Measurements from ENCODE around the gene TYW1B.
"Not testable (repeated sequence)": the region's sequence is repeated elsewhere in the genome, so short reads cannot be mapped to it uniquely, and the experiment has no call there.

The TYW1B gene

DNA sequence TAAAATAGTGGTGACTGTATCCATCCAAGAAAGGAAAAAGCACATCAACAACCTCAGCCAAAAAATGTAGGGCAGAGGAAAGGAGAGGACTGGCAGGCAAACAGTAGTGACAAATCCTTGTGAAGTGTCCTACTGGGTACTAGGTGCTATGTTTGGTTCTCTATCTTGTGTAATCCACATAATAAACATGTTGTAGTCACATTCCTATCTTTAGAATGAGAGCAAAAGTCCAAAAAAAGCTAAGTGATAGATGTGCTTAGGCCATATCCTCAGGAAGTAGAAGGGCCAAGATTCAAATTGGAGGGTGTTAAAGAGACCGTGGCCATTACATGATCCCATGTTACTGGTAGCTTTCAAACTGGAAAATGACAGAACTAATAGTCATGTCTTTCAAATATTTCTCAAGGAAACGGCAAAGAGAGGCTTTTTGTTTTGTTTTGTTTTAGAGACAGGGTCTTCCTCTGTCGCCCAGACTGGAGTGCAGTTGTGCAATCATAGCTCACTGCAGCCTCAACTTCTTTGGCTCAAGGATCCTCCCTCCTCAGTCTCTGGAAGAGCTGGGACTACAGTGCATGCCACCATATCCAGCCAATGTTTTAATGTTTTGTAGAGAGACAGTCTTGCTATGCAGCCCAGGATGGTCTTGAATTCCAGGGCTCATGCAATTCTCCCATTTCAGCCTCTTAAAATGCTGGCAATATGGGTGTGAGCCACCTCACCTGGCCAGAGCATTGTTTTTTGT lies 244.2 kb downstream of the TYW1B start:
- not testable (repeated sequence) for H3K4me3 ChIP-seq (ENCODE audit: low read depth, low read length); H3K9ac ChIP-seq (ENCODE audit: low read depth, low read length); H3K36me3 ChIP-seq (ENCODE audit: control insufficient read depth, insufficient read depth, low read length); H3K4me1 ChIP-seq (ENCODE audit: control insufficient read depth, insufficient read depth, low read length); H3K9me3 ChIP-seq (ENCODE audit: control insufficient read depth, insufficient read depth, low read length); H3K27ac ChIP-seq (ENCODE audit: low read depth, low read length); H3K27me3 ChIP-seq (ENCODE audit: control insufficient read depth, insufficient read depth, low read length)

DNA sequence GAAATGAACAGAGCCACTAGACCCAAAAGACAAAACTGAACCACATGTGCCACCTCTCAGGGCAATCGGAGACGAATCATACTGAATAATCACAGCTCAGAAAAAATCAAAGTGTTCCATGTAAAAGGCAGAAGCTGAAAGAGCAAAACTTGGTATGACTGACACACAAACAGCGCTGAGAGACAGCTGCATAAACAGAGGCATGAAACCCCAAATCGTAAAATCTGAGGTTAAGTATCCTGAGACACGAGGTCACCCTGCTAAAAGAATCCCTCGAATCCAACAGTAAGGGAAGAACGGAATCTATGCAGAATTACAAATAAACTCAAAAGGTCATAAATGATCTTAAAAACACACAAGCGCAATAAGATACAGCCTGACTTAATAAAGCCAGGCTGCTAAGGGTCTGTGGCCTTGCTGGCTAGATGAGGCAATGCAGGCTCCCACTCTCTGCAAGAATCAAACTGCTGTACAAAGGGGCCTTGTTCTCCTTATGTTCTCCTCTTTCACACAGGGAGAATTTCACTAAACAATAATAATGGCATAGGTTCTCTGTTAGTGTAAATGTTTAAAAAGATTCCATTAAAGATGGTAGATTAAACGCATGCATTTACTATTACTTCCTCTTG lies 247.7 kb downstream of the TYW1B start:
- H3K4me1 ChIP-seq (ENCODE audit: control insufficient read depth, insufficient read depth, low read length); H3K36me3 ChIP-seq (ENCODE audit: control insufficient read depth, insufficient read depth, low read length); H3K27me3 ChIP-seq (ENCODE audit: control insufficient read depth, insufficient read depth, low read length); H3K4me3 ChIP-seq (ENCODE audit: low read depth, low read length); H3K27ac ChIP-seq (ENCODE audit: low read depth, low read length); H3K9ac ChIP-seq (ENCODE audit: low read depth, low read length); H3K9me3 ChIP-seq (ENCODE audit: control insufficient read depth, insufficient read depth, low read length): not testable (repeated sequence)

DNA sequence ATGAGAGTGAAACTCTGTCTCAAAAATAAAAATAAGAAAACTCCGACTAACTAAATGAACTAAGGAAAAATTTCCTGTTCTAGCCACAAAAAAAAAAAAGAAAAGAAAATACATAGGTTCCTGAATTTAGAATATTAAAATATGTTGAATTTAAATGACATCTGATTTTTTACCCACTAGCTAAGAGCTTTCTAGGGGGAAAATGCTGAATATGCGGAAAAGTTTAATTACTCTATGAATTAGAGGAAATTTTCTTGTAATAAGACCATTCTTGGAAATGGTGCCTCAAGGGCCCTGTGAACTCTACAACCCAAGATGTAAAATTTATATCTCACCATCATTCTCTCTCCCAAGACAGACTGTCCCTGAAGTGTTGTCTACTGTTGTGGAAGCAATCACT lies 250.9 kb downstream of the TYW1B start:
- no peaks in the 10 kb centered on the region for H3K36me3 ChIP-seq (ENCODE audit: control insufficient read depth, insufficient read depth, low read length)
- H3K9me3 ChIP-seq (ENCODE audit: control insufficient read depth, insufficient read depth, low read length) = no peaks in the 10 kb centered on the region
- no peak overlapping the region for H3K27ac ChIP-seq (ENCODE audit: low read depth, low read length)
- no peak overlapping the region for H3K9ac ChIP-seq (ENCODE audit: low read depth, low read length)
- H3K27me3 ChIP-seq (ENCODE audit: control insufficient read depth, insufficient read depth, low read length) = no peaks in the 10 kb centered on the region
- H3K4me3 ChIP-seq (ENCODE audit: low read depth, low read length) = no peak overlapping the region
- H3K4me1 ChIP-seq (ENCODE audit: control insufficient read depth, insufficient read depth, low read length) = no peaks in the 10 kb centered on the region

DNA sequence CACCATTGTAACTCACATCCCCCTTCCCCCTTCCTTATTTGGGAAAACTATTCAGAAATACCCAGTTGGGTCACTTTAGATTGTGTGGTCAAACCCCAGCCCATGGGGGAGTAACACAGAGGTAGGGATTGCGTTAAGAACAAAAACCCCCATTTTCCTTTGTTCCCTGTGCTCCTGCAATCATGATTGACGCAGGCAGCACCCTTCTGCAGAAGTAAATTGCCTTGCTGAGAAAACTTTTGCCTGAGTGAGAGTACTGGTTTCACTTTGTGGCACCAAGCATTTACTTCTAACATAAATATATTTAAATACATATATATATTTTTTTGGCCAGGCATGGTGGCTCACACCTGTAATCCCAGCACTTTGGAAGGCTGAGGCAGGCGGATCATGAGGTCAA lies 266.0 kb downstream of the TYW1B start:
- not testable (repeated sequence) for H3K27me3 ChIP-seq (ENCODE audit: control insufficient read depth, insufficient read depth, low read length); H3K4me1 ChIP-seq (ENCODE audit: control insufficient read depth, insufficient read depth, low read length); H3K27ac ChIP-seq (ENCODE audit: low read depth, low read length); H3K36me3 ChIP-seq (ENCODE audit: control insufficient read depth, insufficient read depth, low read length); H3K9ac ChIP-seq (ENCODE audit: low read depth, low read length); H3K4me3 ChIP-seq (ENCODE audit: low read depth, low read length)
- peaks cover 12% of the 10 kb centered on the region for H3K9me3 ChIP-seq (ENCODE audit: control insufficient read depth, insufficient read depth, low read length)

DNA sequence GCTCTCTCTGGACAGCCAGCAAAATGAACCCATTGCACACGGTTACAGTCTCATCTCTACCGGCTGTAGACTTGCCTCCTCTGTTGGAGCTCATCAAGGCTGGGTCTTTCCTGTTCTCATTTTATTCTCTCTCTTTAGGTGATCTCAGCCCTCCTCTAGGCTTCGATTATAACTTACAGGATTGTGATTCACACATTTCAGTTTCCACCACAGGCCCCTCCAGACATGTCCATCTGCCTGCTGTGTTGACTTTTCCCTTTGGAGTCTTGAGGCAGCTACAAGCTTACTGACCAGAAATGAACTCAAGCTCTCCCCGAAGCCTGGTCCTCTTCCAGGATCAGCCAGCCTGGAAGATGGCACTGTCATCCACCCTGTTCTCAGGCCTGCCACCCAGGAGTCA lies 268.5 kb downstream of the TYW1B start:
- H3K9ac ChIP-seq (ENCODE audit: low read depth, low read length); H3K4me3 ChIP-seq (ENCODE audit: low read depth, low read length); H3K4me1 ChIP-seq (ENCODE audit: control insufficient read depth, insufficient read depth, low read length); H3K36me3 ChIP-seq (ENCODE audit: control insufficient read depth, insufficient read depth, low read length); H3K27me3 ChIP-seq (ENCODE audit: control insufficient read depth, insufficient read depth, low read length); H3K27ac ChIP-seq (ENCODE audit: low read depth, low read length): not testable (repeated sequence)
- peaks cover 12% of the 10 kb centered on the region for H3K9me3 ChIP-seq (ENCODE audit: control insufficient read depth, insufficient read depth, low read length)

DNA sequence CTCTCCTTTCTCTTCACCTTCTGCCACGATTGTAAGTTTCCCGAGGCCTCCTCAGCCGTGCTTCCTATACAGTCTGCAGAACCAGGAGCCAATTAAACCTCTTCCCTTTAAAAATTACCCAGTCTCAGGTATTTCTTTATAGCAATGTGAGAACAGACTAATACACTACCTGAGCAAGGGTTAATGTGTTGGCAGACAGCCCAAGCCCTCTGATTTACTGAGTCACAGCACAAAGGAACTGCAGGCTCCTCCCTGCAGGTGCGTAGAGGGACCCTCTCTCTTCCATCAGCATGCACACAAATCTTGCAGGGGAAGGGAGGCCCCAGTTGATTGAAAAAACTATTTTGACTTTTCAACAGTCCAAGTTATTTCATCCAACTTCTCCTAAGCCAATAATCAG lies 271.3 kb downstream of the TYW1B start:
- H3K4me1 ChIP-seq (ENCODE audit: control insufficient read depth, insufficient read depth, low read length); H3K27me3 ChIP-seq (ENCODE audit: control insufficient read depth, insufficient read depth, low read length); H3K9me3 ChIP-seq (ENCODE audit: control insufficient read depth, insufficient read depth, low read length); H3K9ac ChIP-seq (ENCODE audit: low read depth, low read length); H3K4me3 ChIP-seq (ENCODE audit: low read depth, low read length); H3K36me3 ChIP-seq (ENCODE audit: control insufficient read depth, insufficient read depth, low read length); H3K27ac ChIP-seq (ENCODE audit: low read depth, low read length): not testable (repeated sequence)

DNA sequence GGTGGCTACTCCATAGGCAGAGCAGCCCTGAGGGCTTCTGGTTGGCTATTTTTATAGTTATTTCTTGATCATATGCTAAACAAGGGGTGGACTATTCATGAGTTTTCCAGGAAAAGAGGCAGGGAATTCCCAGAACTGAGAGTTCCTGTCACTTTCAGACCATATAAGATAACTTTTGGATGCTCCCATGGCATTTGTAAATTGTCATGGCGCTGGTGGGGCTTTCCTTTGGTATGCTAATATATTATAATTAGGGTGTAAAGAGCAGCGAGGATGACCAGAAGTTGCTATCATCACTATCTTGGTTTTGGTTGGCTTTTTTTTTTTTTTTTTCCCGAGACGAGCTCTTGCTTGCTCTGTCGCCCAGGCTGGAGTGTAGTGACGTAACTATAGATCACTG lies 272.8 kb downstream of the TYW1B start:
- H3K4me3 ChIP-seq (ENCODE audit: low read depth, low read length); H3K9ac ChIP-seq (ENCODE audit: low read depth, low read length); H3K9me3 ChIP-seq (ENCODE audit: control insufficient read depth, insufficient read depth, low read length); H3K27ac ChIP-seq (ENCODE audit: low read depth, low read length); H3K27me3 ChIP-seq (ENCODE audit: control insufficient read depth, insufficient read depth, low read length); H3K36me3 ChIP-seq (ENCODE audit: control insufficient read depth, insufficient read depth, low read length); H3K4me1 ChIP-seq (ENCODE audit: control insufficient read depth, insufficient read depth, low read length): not testable (repeated sequence)

DNA sequence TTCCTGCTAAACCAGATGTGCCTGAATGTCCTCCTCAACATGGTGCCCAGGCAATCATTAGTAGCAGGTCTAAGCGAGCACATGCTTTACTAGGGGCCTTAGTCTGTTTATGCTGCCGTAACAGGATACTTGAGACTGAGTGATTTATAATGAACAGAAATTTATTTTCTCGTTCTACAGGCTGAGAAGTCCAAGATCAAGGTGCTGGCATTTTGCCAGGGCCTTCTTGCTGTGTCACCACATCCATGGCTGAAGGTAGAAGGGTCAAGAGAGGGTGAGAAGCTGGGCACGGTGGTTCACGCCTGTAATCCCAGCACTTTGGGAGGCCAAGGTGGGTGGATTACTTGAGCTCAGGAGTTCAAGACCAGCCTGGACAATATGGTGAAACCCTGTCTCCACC lies 273.6 kb downstream of the TYW1B start:
- not testable (repeated sequence) for H3K4me1 ChIP-seq (ENCODE audit: control insufficient read depth, insufficient read depth, low read length); H3K36me3 ChIP-seq (ENCODE audit: control insufficient read depth, insufficient read depth, low read length); H3K4me3 ChIP-seq (ENCODE audit: low read depth, low read length); H3K9me3 ChIP-seq (ENCODE audit: control insufficient read depth, insufficient read depth, low read length); H3K27ac ChIP-seq (ENCODE audit: low read depth, low read length); H3K27me3 ChIP-seq (ENCODE audit: control insufficient read depth, insufficient read depth, low read length); H3K9ac ChIP-seq (ENCODE audit: low read depth, low read length)

DNA sequence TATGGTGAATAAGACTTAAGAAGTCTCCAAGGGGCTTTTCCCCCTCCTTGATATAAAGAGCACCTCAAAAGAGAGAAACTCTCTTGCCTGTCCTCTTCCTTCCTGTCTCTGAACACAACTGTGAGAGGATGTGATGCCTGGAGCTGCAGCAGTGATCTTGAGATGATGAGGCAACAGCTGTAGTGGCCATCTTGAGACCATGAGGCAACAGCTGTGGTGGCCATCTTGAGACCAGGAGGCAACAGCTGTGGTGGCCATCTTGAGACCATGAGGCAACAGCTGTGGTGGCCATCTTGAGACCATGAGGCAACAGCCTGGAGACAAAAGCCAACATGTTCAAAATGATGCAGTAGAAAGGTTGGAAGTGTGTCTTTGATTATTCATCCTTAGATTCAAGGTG lies 277.5 kb downstream of the TYW1B start:
- not testable (repeated sequence) for H3K9me3 ChIP-seq (ENCODE audit: control insufficient read depth, insufficient read depth, low read length); H3K27me3 ChIP-seq (ENCODE audit: control insufficient read depth, insufficient read depth, low read length); H3K9ac ChIP-seq (ENCODE audit: low read depth, low read length); H3K4me3 ChIP-seq (ENCODE audit: low read depth, low read length); H3K36me3 ChIP-seq (ENCODE audit: control insufficient read depth, insufficient read depth, low read length); H3K4me1 ChIP-seq (ENCODE audit: control insufficient read depth, insufficient read depth, low read length); H3K27ac ChIP-seq (ENCODE audit: low read depth, low read length)

DNA sequence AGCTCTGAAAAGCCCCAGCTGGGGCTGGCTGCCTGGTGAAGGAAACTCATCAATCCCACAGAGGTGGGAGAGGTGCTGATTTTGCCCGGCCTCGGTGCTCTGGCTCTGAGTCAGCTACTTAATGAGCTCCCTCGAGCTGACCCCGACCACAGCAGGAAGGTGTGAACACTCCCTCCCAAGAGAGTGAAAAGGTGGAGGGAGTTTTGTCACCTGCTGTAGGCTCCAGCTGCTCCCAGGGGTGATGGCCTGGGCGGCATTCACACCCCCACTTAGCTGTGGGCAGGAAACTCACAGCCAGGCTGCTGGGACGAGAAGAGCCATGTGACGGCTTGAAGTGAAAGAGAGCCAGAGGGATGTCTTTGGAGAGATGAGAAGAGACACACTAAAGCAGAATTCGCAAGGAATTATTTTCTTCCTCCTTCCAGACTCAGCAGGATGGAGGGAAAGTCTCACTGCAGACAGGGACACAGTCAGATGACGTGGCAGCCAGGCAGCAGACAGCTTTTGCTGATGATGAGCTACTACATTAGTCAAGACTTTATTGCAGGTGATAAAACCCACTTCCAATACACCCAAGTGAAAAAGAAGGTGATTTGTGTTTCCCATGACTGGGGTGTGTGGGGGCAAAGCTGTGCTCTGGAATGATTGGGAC lies 281.3 kb downstream of the TYW1B start:
- H3K27ac ChIP-seq (ENCODE audit: low read depth, low read length); H3K9ac ChIP-seq (ENCODE audit: low read depth, low read length); H3K9me3 ChIP-seq (ENCODE audit: control insufficient read depth, insufficient read depth, low read length); H3K4me3 ChIP-seq (ENCODE audit: low read depth, low read length); H3K36me3 ChIP-seq (ENCODE audit: control insufficient read depth, insufficient read depth, low read length); H3K27me3 ChIP-seq (ENCODE audit: control insufficient read depth, insufficient read depth, low read length); H3K4me1 ChIP-seq (ENCODE audit: control insufficient read depth, insufficient read depth, low read length): not testable (repeated sequence)

DNA sequence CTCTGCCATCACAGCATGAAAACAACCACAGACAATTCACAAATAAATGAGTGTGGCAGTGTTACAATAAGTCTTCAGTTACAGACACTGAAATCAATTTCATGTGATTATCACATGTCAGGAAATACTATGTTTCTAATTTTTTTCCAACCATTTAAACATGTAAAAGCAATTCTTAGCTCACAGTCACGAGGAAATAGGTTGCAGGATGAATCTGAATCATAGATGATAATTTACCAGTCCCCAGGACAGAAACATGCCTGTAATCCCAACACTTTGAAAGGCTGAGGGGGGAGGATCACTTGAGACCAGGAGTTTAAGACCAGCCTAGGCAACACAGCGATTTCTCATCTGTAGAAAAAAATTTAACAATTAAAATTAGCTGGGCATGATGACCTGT lies 283.5 kb downstream of the TYW1B start:
- H3K36me3 ChIP-seq (ENCODE audit: control insufficient read depth, insufficient read depth, low read length); H3K27me3 ChIP-seq (ENCODE audit: control insufficient read depth, insufficient read depth, low read length); H3K27ac ChIP-seq (ENCODE audit: low read depth, low read length); H3K9me3 ChIP-seq (ENCODE audit: control insufficient read depth, insufficient read depth, low read length); H3K9ac ChIP-seq (ENCODE audit: low read depth, low read length); H3K4me3 ChIP-seq (ENCODE audit: low read depth, low read length); H3K4me1 ChIP-seq (ENCODE audit: control insufficient read depth, insufficient read depth, low read length): not testable (repeated sequence)
